OCI-LY7 (cell line): Measurements from ENCODE around the gene RNF19B. TPM values are rescaled to one million over a fixed set of nuclear protein-coding genes. Genes with fewer than 3 reads are reported as not detected.

Experiments used
- BruUV-seq: library from RNA; stranded (reverse); fragments of 400-500 nt; replicated peaks from 2 replicates; lab custom pipeline; 2021; lab: Mats Ljungman, UMichigan
- CTCF ChIA-PET: fragments of 300-600 bp; sonication (Branson Sonifier 250); formaldehyde crosslinking; loops from one replicate; lab custom pipeline; 2022; ENCODE audit warnings: antibody characterized with exemption; ENCODE audit not compliant: unreplicated experiment; lab: Charles Lee
- POLR2A ChIA-PET: fragments of 300-600 bp; sonication (Branson Sonifier 250); formaldehyde crosslinking; loops from one replicate; lab custom pipeline; 2022; ENCODE audit warnings: antibody characterized with exemption; lab: Charles Lee
- DNase-seq: peaks from one replicate; pipeline ENCODE4 v3.0.0-alpha.2; 2015; ENCODE audit warnings: low spot score
- H2AFZ ChIP-seq: fragments of 200-600 bp; sonication (generic), shearing (Covaris generic); 2 replicates; pipeline ENCODE4 v1.6.1; 2014; ENCODE audit warnings: mild to moderate bottlenecking, antibody characterized with exemption, low read length, moderate library complexity
- H3K27ac ChIP-seq: fragments of 200-600 bp; sonication (generic); 2 replicates; pipeline ENCODE4 v1.5.1; 2014; ENCODE audit warnings: mixed run types, low read depth, mild to moderate bottlenecking, moderate library complexity, low read length, inconsistent platforms; ENCODE audit not compliant: poor library complexity, severe bottlenecking
- H3K36me3 ChIP-seq: fragments of 200-600 bp; sonication (generic); 2 replicates; pipeline ENCODE4 v1.6.1; 2014; ENCODE audit warnings: mild to moderate bottlenecking, antibody characterized with exemption, low read length, moderate library complexity, mixed read lengths; ENCODE audit not compliant: insufficient read depth
- H3K4me1 ChIP-seq: fragments of 200-600 bp; sonication (generic); 2 replicates; pipeline ENCODE4 v1.5.1; 2014; ENCODE audit warnings: mild to moderate bottlenecking, low read length; ENCODE audit not compliant: insufficient read depth, poor library complexity, severe bottlenecking
- H3K4me2 ChIP-seq: fragments of 200-600 bp; sonication (generic); 2 replicates; pipeline ENCODE4 v1.6.1; 2014; ENCODE audit warnings: mild to moderate bottlenecking, low read length
- H3K4me3 ChIP-seq: fragments of 200-600 bp; sonication (generic); 2 replicates; pipeline ENCODE4 v1.5.1; 2014; ENCODE audit warnings: mild to moderate bottlenecking, low read depth, low read length; ENCODE audit not compliant: poor library complexity, severe bottlenecking
- H3K79me2 ChIP-seq: fragments of 200-600 bp; sonication (generic); 2 replicates; pipeline ENCODE4 v1.6.1; 2016; ENCODE audit warnings: low read depth, mild to moderate bottlenecking, low read length, moderate library complexity, mixed read lengths; ENCODE audit not compliant: insufficient read depth
- H3K9me2 ChIP-seq: fragments of 200-600 bp; sonication (generic); 2 replicates; pipeline ENCODE4 v1.6.1; 2016; ENCODE audit warnings: mild to moderate bottlenecking, low read length, mixed read lengths; ENCODE audit not compliant: insufficient read depth
- H3K9me3 ChIP-seq: fragments of 200-600 bp; sonication (generic); 2 replicates; pipeline ENCODE4 v1.6.1; 2014; ENCODE audit warnings: mild to moderate bottlenecking, mixed run types, low read length, mixed read lengths
- H4K20me1 ChIP-seq: fragments of 200-600 bp; sonication (generic); 2 replicates; pipeline ENCODE4 v1.6.1; 2014; ENCODE audit warnings: mild to moderate bottlenecking, antibody characterized with exemption, low read length, moderate library complexity, mixed read lengths; ENCODE audit not compliant: insufficient read depth
- CTCF ChIP-seq: fragments of 200-600 bp; sonication (generic); conservative IDR thresholded peaks from 2 replicates; pipeline ENCODE4 v1.5.1; 2014; ENCODE audit warnings: mild to moderate bottlenecking, antibody characterized with exemption, low read length, moderate library complexity, mixed read lengths
- EZH2phosphoT487 ChIP-seq: fragments of 200-600 bp; sonication (generic); IDR thresholded peaks from 2 replicates; pipeline ENCODE4 v1.6.1; 2018; ENCODE audit warnings: low read depth, borderline replicate concordance, mild to moderate bottlenecking, mixed run types, antibody characterized with exemption, low read length, moderate library complexity, mixed read lengths
- intact Hi-C: fragments of 100-400 bp; cut with micrococcal nuclease; formaldehyde crosslinking; loops from one replicate; pipeline ENCODE4 v1.10.0; 2022; ENCODE audit not compliant: unreplicated experiment
- total RNA-seq, 2 experiments: library from RNA; depleted of rRNA in 1 of 2; stranded (reverse); fragments of >200 nt in 1 of 2; shearing (Covaris generic) in 1 of 2; gene quantifications; 2 replicates each; pipeline ENCODE4 v1.2.3, GENCODE V29; 2014 to 2022

Gene RNF19B
- total RNA-seq, 2 experiments from 2014 or later, result 23.0 to 36.8 TPM

DNA sequence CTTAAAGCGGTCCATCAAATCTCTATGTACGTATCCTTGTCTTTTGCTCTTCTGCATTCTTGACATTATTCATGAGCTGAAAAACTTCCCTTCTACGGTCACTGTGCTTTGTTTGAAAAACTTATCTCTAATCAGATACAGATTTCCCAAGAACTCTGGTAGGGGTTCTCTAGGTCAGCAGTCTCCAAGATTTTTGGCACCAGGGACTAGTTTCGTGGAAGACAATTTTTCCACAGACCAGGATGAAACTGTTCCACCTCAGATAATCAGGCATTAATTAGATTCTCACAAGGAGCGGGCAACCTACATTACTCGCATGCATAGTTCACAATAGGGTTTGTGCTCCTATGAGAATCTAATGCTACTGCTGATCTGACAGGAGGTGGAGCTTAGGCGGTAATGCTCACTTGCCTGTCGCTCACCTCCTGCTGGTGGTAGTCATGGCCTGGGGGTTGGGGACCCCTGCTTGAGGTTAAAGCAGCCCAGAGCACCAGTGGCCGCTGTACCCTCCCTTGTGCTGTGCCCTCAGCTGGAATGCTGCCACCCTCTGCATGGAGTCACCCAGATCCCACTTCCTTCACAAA lies 41.3 kb upstream of the RNF19B start:
- Histone ChIP-seq H3K4me1 (no peaks in the 10 kb centered on the region), H3K4me3 (no peak overlapping the region), H4K20me1 (peaks cover 3% of the 10 kb centered on the region; the same call in 1 of the 2 replicates), H3K79me2 (no peaks in the 10 kb centered on the region), H3K27ac (no peak overlapping the region), H3K4me2 (no peak overlapping the region), H3K36me3 (peaks cover 34% of the 10 kb centered on the region), H2AFZ (no peak overlapping the region), H3K9me2 (no peaks in the 10 kb centered on the region), H3K9me3 (no peaks in the 10 kb centered on the region)
- BruUV-seq, result no TSS peak
- POLR2A ChIA-PET, result interaction anchor here (0.9 to 1.0 kb wide), 2 partner anchors 14 to 41 kb away, joined by 3 read pairs; partner anchors contain the start of gene RNF19B
- DNase-seq, result no peak
- CTCF ChIA-PET, result interaction anchor here (1.1 kb wide), 1 partner anchor 25 kb away, joined by 3 read pairs; no protein-coding TSS in a partner anchor
- TF ChIP-seq EZH2phosphoT487 (no peak), CTCF (no peak)
- intact Hi-C loops, result loop anchor here (2.0 kb wide), 1 partner anchor 73 kb away; no protein-coding TSS in a partner anchor

- H2AFZ ChIP-seq, result no peak overlapping the region
- no peak for DNase-seq
- H3K36me3 ChIP-seq, result peaks cover 29% of the 10 kb centered on the region
- no peaks in the 10 kb centered on the region for H3K9me3 ChIP-seq
- POLR2A ChIA-PET, result interaction anchor here (0.9 to 1.0 kb wide), 2 partner anchors 13 to 40 kb away, joined by 3 read pairs; partner anchors contain the start of gene RNF19B
- CTCF ChIA-PET, result interaction anchor here (1.1 kb wide), 1 partner anchor 25 kb away, joined by 3 read pairs; no protein-coding TSS in a partner anchor
- H4K20me1 ChIP-seq, result peaks cover 3% of the 10 kb centered on the region; the same call in 1 of the 2 replicates
- TF ChIP-seq CTCF (no peak), EZH2phosphoT487 (no peak)
- no peaks in the 10 kb centered on the region for H3K4me1 ChIP-seq
- H3K9me2 ChIP-seq, result no peaks in the 10 kb centered on the region
- no TSS peak for BruUV-seq
- intact Hi-C loops, result no loop called here
- no peaks in the 10 kb centered on the region for H3K79me2 ChIP-seq
- no peak overlapping the region for H3K27ac ChIP-seq
- H3K4me3 ChIP-seq, result no peak overlapping the region
- no peak overlapping the region for H3K4me2 ChIP-seq
Observed at GRCh38 chr1:33005117-33005837, 40.7 kb upstream of the RNF19B start.
